HEK293 (cell line): Measurements from ENCODE around the gene PHYHD1.

ENCODE experiments used
- FEZF1 ChIP-seq: fragments of 450-650 bp; formaldehyde crosslinking; IDR thresholded peaks from 2 replicates; pipeline ENCODE4 v1.5.1; 2016; ENCODE audit warnings: missing biosample characterization, missing genetic modification characterization
- IKZF3 ChIP-seq: fragments of 450-650 bp; IDR thresholded peaks from 2 replicates; pipeline ENCODE4 v1.5.0; 2018; ENCODE audit warnings: missing biosample characterization, mild to moderate bottlenecking, missing genetic modification characterization, moderate library complexity
- KLF16 ChIP-seq: fragments of 450-650 bp; formaldehyde crosslinking; IDR thresholded peaks from 2 replicates; pipeline ENCODE4 v1.5.1; 2017; ENCODE audit warnings: missing biosample characterization, missing genetic modification characterization
- KLF8 ChIP-seq: fragments of 450-650 bp; formaldehyde crosslinking; IDR thresholded peaks from 2 replicates; pipeline ENCODE4 v1.5.1; 2016; ENCODE audit warnings: missing biosample characterization, missing genetic modification characterization
- MZF1 ChIP-seq: fragments of 450-650 bp; formaldehyde crosslinking; IDR thresholded peaks from 2 replicates; pipeline ENCODE4 v1.5.1; 2017; ENCODE audit warnings: missing biosample characterization, missing genetic modification characterization, borderline replicate concordance
- OSR2 ChIP-seq: fragments of 450-650 bp; formaldehyde crosslinking; IDR thresholded peaks from 2 replicates; pipeline ENCODE4 v1.5.1; 2016; ENCODE audit warnings: missing biosample characterization, missing genetic modification characterization
- SCRT1 ChIP-seq: fragments of 450-650 bp; formaldehyde crosslinking; IDR thresholded peaks from 2 replicates; pipeline ENCODE4 v1.5.1; 2016; ENCODE audit warnings: missing biosample characterization, missing genetic modification characterization, borderline replicate concordance
- SETDB1 ChIP-seq: IDR thresholded peaks from one replicate; pipeline ENCODE4 v1.6.1; 2017; ENCODE audit warnings: mild to moderate bottlenecking, low read length, moderate library complexity, mixed read lengths; ENCODE audit not compliant: insufficient read length
- SP7 ChIP-seq: fragments of 450-650 bp; formaldehyde crosslinking; IDR thresholded peaks from 2 replicates; pipeline ENCODE4 v1.5.1; 2016; ENCODE audit warnings: missing biosample characterization, missing genetic modification characterization
- ZNF112 ChIP-seq: fragments of 450-650 bp; formaldehyde crosslinking; IDR thresholded peaks from 2 replicates; pipeline ENCODE4 v1.5.0; 2017; ENCODE audit warnings: missing biosample characterization, missing genetic modification characterization
- ZNF132 ChIP-seq: fragments of 450-650 bp; formaldehyde crosslinking; IDR thresholded peaks from 2 replicates; pipeline ENCODE4 v1.5.1; 2017; ENCODE audit warnings: missing biosample characterization, missing genetic modification characterization, borderline replicate concordance
- ZNF138 ChIP-seq: fragments of 450-650 bp; formaldehyde crosslinking; IDR thresholded peaks from 2 replicates; pipeline ENCODE4 v1.5.1; 2016; ENCODE audit warnings: missing biosample characterization, missing genetic modification characterization, borderline replicate concordance
- ZNF169 ChIP-seq: fragments of 450-650 bp; formaldehyde crosslinking; IDR thresholded peaks from 2 replicates; pipeline ENCODE4 v1.5.1; 2016; ENCODE audit warnings: missing biosample characterization, missing genetic modification characterization
- ZNF214 ChIP-seq: fragments of 450-650 bp; formaldehyde crosslinking; IDR thresholded peaks from 2 replicates; pipeline ENCODE4 v1.5.1; 2017; ENCODE audit warnings: missing biosample characterization, mild to moderate bottlenecking, missing genetic modification characterization, borderline replicate concordance
- ZNF292 ChIP-seq: fragments of 450-650 bp; formaldehyde crosslinking; IDR thresholded peaks from 2 replicates; pipeline ENCODE4 v1.5.1; 2016; ENCODE audit warnings: low read depth, missing biosample characterization, missing genetic modification characterization, borderline replicate concordance
- ZNF558 ChIP-seq: fragments of 450-650 bp; formaldehyde crosslinking; IDR thresholded peaks from 2 replicates; pipeline ENCODE4 v1.5.1; 2016; ENCODE audit warnings: missing biosample characterization, missing genetic modification characterization
- ZNF600 ChIP-seq: fragments of 450-650 bp; formaldehyde crosslinking; IDR thresholded peaks from 2 replicates; pipeline ENCODE4 v1.5.1; 2016; ENCODE audit warnings: missing biosample characterization, missing genetic modification characterization
- ZNF658 ChIP-seq: fragments of 450-650 bp; formaldehyde crosslinking; IDR thresholded peaks from 2 replicates; pipeline ENCODE4; 2016; ENCODE audit warnings: missing biosample characterization, missing genetic modification characterization
- ZNF707 ChIP-seq: fragments of 450-650 bp; formaldehyde crosslinking; IDR thresholded peaks from 2 replicates; pipeline ENCODE4 v1.5.1; 2016; ENCODE audit warnings: missing biosample characterization, missing genetic modification characterization
- ZNF747 ChIP-seq: fragments of 450-650 bp; formaldehyde crosslinking; IDR thresholded peaks from 2 replicates; pipeline ENCODE4 v1.5.1; 2016; ENCODE audit warnings: missing biosample characterization, missing genetic modification characterization
- ZNF777 ChIP-seq: fragments of 450-650 bp; formaldehyde crosslinking; IDR thresholded peaks from 2 replicates; pipeline ENCODE4 v1.5.1; 2017; ENCODE audit warnings: missing biosample characterization, missing genetic modification characterization, borderline replicate concordance
- ZNF792 ChIP-seq: fragments of 450-650 bp; formaldehyde crosslinking; IDR thresholded peaks from 2 replicates; pipeline ENCODE4 v1.5.1; 2016; ENCODE audit warnings: missing biosample characterization, missing genetic modification characterization
- ZNF837 ChIP-seq: fragments of 450-650 bp; formaldehyde crosslinking; IDR thresholded peaks from 2 replicates; pipeline ENCODE4 v1.5.1; 2016; ENCODE audit warnings: missing biosample characterization, missing genetic modification characterization
- ZSCAN23 ChIP-seq: fragments of 450-650 bp; formaldehyde crosslinking; IDR thresholded peaks from 2 replicates; pipeline ENCODE4 v1.5.1; 2016; ENCODE audit warnings: missing biosample characterization, missing genetic modification characterization
- ZSCAN30 ChIP-seq: fragments of 450-650 bp; IDR thresholded peaks from 2 replicates; pipeline ENCODE4 v1.5.1; 2018; ENCODE audit warnings: missing biosample characterization, mild to moderate bottlenecking, missing genetic modification characterization, moderate library complexity
- TF ChIP-seq, protein P1 (sequence below): fragments of 450-650 bp; formaldehyde crosslinking; IDR thresholded peaks from 2 replicates; pipeline ENCODE4 v1.5.1; 2016; ENCODE audit warnings: missing biosample characterization, missing genetic modification characterization
- TF ChIP-seq, protein P2 (sequence below): fragments of 450-650 bp; formaldehyde crosslinking; IDR thresholded peaks from 2 replicates; pipeline ENCODE4 v1.5.1; 2016; ENCODE audit warnings: missing biosample characterization, missing genetic modification characterization
- TF ChIP-seq, protein P3 (sequence below): fragments of 450-650 bp; IDR thresholded peaks from 2 replicates; pipeline ENCODE4 v1.5.1; 2018; ENCODE audit warnings: missing biosample characterization, mild to moderate bottlenecking, missing genetic modification characterization
- TF ChIP-seq, protein P4 (sequence below): fragments of 450-650 bp; formaldehyde crosslinking; IDR thresholded peaks from 2 replicates; pipeline ENCODE4 v1.5.1; 2016; ENCODE audit warnings: missing biosample characterization, missing genetic modification characterization
- TF ChIP-seq, protein P5 (sequence below): fragments of 450-650 bp; formaldehyde crosslinking; IDR thresholded peaks from 2 replicates; pipeline ENCODE4 v1.5.1; 2016; ENCODE audit warnings: missing biosample characterization, missing genetic modification characterization
- TF ChIP-seq, protein P6 (sequence below): sonication (generic); formaldehyde crosslinking; IDR thresholded peaks from 2 replicates; pipeline ENCODE4 v1.8.1; 2022; ENCODE audit warnings: mild to moderate bottlenecking, moderate library complexity, missing genetic modification reagents
- TF ChIP-seq, protein P7 (sequence below): fragments of 450-650 bp; formaldehyde crosslinking; IDR thresholded peaks from 2 replicates; pipeline ENCODE4 v1.5.1; 2016; ENCODE audit warnings: missing biosample characterization, missing genetic modification characterization

Gene PHYHD1

DNA sequence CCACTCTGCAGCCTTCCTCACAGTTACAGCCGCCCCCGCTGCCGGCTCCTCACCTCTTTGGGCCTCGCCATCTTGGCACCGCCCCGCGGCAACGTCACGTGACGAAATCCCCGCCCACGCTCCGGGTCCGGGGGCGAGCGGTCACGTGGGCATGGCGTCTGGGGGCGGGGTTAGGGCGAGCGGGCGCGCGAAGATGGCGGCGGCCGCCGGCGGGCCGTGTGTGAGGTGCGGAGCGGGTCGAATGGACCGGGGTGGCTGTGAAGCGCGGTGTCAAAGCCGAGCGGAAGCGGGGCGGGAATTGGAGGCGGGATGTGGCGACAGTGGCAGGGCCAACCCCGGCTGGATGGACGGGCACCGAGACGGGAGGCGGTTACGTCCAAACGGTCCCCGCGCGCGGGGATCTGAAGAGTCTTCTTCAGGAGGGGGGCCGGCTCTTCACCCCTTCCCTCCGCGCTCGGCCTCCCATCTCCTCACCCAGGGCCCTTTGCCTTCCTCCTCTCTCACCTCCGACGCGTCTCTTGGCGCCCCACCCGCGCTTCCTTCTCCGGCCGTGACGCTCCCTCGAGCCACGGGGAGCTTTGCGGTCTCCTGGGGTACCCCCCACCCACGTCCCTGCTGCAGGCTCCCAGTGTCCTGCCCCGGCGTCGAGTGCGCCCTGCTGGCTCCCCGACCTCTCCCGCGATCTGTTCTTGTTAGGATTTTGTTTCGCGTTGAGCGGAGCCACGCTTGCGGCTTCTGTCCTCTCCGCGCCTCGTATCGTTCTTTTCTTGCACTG, 26.9 kb downstream of the PHYHD1 start, which contains the start of the genes DOLK and NUP188 (continued):
- TF ChIP-seq, protein P1, sequence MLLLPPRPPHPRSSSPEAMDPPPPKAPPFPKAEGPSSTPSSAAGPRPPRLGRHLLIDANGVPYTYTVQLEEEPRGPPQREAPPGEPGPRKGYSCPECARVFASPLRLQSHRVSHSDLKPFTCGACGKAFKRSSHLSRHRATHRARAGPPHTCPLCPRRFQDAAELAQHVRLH (tag by site-specific recombination) = no peak
- peak; percentile 84 for TF ChIP-seq ZNF777 (tag by site-specific recombination)
- no peak for TF ChIP-seq ZNF132 (tag by site-specific recombination)
- TF ChIP-seq, protein P2, sequence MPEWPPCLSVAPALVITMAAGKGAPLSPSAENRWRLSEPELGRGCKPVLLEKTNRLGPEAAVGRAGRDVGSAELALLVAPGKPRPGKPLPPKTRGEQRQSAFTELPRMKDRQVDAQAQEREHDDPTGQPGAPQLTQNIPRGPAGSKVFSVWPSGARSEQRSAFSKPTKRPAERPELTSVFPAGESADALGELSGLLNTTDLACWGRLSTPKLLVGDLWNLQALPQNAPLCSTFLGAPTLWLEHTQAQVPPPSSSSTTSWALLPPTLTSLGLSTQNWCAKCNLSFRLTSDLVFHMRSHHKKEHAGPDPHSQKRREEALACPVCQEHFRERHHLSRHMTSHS = no peak
- TF ChIP-seq ZSCAN23 = no peak; the same call in 1 of the 2 replicates
- TF ChIP-seq, protein P3, sequence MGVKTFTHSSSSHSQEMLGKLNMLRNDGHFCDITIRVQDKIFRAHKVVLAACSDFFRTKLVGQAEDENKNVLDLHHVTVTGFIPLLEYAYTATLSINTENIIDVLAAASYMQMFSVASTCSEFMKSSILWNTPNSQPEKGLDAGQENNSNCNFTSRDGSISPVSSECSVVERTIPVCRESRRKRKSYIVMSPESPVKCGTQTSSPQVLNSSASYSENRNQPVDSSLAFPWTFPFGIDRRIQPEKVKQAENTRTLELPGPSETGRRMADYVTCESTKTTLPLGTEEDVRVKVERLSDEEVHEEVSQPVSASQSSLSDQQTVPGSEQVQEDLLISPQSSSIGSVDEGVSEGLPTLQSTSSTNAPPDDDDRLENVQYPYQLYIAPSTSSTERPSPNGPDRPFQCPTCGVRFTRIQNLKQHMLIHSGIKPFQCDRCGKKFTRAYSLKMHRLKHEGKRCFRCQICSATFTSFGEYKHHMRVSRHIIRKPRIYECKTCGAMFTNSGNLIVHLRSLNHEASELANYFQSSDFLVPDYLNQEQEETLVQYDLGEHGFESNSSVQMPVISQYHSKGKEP (tag by site-specific recombination) = peak; percentile 9; the same call in 1 of the 2 replicates
- peak; percentile 95 for TF ChIP-seq KLF16 (tag by site-specific recombination)
- no peak for TF ChIP-seq ZNF658 (tag by site-specific recombination)
- TF ChIP-seq SCRT1 (tag by site-specific recombination) = no peak
- no peak for TF ChIP-seq ZNF138
- TF ChIP-seq ZNF707 = no peak
- TF ChIP-seq ZNF837 = 0 out of 2 replicates have a peak, but pooled peaks have one; percentile 58
- TF ChIP-seq IKZF3 (tag by site-specific recombination) = no peak
- TF ChIP-seq, protein P4, sequence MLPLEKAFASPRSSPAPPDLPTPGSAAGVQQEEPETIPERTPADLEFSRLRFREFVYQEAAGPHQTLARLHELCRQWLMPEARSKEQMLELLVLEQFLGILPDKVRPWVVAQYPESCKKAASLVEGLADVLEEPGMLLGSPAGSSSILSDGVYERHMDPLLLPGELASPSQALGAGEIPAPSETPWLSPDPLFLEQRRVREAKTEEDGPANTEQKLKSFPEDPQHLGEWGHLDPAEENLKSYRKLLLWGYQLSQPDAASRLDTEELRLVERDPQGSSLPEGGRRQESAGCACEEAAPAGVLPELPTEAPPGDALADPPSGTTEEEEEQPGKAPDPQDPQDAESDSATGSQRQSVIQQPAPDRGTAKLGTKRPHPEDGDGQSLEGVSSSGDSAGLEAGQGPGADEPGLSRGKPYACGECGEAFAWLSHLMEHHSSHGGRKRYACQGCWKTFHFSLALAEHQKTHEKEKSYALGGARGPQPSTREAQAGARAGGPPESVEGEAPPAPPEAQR (tag by site-specific recombination) = no peak; the same call in 1 of the 2 replicates
- no peak for TF ChIP-seq ZNF792 (tag by site-specific recombination)
- TF ChIP-seq ZNF169 (tag by site-specific recombination) = peak; percentile 38; the same call in 1 of the 2 replicates
- no peak for TF ChIP-seq ZNF214 (tag by site-specific recombination)
- TF ChIP-seq MZF1 = peak; percentile 85
- TF ChIP-seq ZNF112 (tag by site-specific recombination) = no peak
- TF ChIP-seq, protein P5, sequence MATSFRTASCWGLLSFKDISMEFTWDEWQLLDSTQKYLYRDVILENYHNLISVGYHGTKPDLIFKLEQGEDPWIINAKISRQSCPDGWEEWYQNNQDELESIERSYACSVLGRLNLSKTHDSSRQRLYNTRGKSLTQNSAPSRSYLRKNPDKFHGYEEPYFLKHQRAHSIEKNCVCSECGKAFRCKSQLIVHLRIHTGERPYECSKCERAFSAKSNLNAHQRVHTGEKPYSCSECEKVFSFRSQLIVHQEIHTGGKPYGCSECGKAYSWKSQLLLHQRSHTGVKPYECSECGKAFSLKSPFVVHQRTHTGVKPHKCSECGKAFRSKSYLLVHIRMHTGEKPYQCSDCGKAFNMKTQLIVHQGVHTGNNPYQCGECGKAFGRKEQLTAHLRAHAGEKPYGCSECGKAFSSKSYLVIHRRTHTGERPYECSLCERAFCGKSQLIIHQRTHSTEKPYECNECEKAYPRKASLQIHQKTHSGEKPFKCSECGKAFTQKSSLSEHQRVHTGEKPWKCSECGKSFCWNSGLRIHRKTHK (tag by site-specific recombination) = no peak
- peak; percentile 39; the same call in 1 of the 2 replicates for TF ChIP-seq ZSCAN30 (tag by site-specific recombination)
- TF ChIP-seq, protein P6, sequence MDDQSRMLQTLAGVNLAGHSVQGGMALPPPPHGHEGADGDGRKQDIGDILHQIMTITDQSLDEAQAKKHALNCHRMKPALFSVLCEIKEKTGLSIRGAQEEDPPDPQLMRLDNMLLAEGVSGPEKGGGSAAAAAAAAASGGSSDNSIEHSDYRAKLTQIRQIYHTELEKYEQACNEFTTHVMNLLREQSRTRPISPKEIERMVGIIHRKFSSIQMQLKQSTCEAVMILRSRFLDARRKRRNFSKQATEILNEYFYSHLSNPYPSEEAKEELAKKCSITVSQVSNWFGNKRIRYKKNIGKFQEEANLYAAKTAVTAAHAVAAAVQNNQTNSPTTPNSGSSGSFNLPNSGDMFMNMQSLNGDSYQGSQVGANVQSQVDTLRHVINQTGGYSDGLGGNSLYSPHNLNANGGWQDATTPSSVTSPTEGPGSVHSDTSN (CRISPR knock-in tag) = no peak; the same call in 1 of the 2 replicates
- peak; percentile 83; the same call in 1 of the 2 replicates for TF ChIP-seq KLF8 (tag by site-specific recombination)
- TF ChIP-seq, protein P7, sequence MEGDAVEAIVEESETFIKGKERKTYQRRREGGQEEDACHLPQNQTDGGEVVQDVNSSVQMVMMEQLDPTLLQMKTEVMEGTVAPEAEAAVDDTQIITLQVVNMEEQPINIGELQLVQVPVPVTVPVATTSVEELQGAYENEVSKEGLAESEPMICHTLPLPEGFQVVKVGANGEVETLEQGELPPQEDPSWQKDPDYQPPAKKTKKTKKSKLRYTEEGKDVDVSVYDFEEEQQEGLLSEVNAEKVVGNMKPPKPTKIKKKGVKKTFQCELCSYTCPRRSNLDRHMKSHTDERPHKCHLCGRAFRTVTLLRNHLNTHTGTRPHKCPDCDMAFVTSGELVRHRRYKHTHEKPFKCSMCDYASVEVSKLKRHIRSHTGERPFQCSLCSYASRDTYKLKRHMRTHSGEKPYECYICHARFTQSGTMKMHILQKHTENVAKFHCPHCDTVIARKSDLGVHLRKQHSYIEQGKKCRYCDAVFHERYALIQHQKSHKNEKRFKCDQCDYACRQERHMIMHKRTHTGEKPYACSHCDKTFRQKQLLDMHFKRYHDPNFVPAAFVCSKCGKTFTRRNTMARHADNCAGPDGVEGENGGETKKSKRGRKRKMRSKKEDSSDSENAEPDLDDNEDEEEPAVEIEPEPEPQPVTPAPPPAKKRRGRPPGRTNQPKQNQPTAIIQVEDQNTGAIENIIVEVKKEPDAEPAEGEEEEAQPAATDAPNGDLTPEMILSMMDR (tag by site-specific recombination) = no peak
- no peak for TF ChIP-seq ZNF292 (tag by site-specific recombination)
- TF ChIP-seq OSR2 = peak; percentile 21; the same call in 1 of the 2 replicates
- TF ChIP-seq SETDB1 = no peak
- TF ChIP-seq FEZF1 (tag by site-specific recombination) = 0 out of 2 replicates have a peak, but pooled peaks have one; percentile 2
- no peak for TF ChIP-seq ZNF558 (tag by site-specific recombination)
- peak; percentile 92 for TF ChIP-seq SP7
- no peak for TF ChIP-seq ZNF747 (tag by site-specific recombination)
- peak; percentile 84 for TF ChIP-seq ZNF600 (tag by site-specific recombination)
